GM23338 (cell line): ENCODE measurements around the gene CACNA1S. TPM values are rescaled to one million over a fixed set of nuclear protein-coding genes. Genes with fewer than 3 reads are reported as not detected.

ENCODE experiments used
- ATAC-seq: fragments of 200-7000 bp; cut with Tn5 transposase; 3 replicates; pipeline ENCODE4 v1.9.1; 2020
- DNase-seq: peaks from one replicate; pipeline ENCODE4 v3.0.0-alpha.2; 2015; ENCODE audit warnings: low spot score
- H2AFZ ChIP-seq: fragments of 200-600 bp; sonication (generic); 2 replicates; pipeline ENCODE4 v1.8.0; 2016; ENCODE audit warnings: antibody characterized with exemption, mild to moderate bottlenecking, moderate library complexity
- H3F3A ChIP-seq: fragments of 200-600 bp; sonication (generic); replicated peaks from 2 replicates; pipeline ENCODE4 v1.8.0; 2017; ENCODE audit warnings: antibody characterized with exemption, mixed run types, low read depth
- H3K27ac ChIP-seq: fragments of 200-600 bp; sonication (generic); 2 replicates; pipeline ENCODE4 v1.6.1; 2016; ENCODE audit warnings: low read depth
- H3K27me3 ChIP-seq: fragments of 200-600 bp; sonication (generic); 2 replicates; pipeline ENCODE4 v1.8.0; 2016; ENCODE audit warnings: mild to moderate bottlenecking, mixed run types, moderate library complexity; ENCODE audit not compliant: insufficient read depth
- H3K36me3 ChIP-seq: fragments of 200-600 bp; sonication (generic); 2 replicates; pipeline ENCODE4 v1.8.0; 2016; ENCODE audit warnings: mild to moderate bottlenecking; ENCODE audit not compliant: insufficient read depth
- H3K4me1 ChIP-seq: fragments of 200-600 bp; sonication (generic); 2 replicates; pipeline ENCODE4 v1.8.0; 2016; ENCODE audit warnings: mild to moderate bottlenecking, moderate library complexity; ENCODE audit not compliant: insufficient read depth
- H3K4me2 ChIP-seq: fragments of 200-600 bp; sonication (generic); 2 replicates; pipeline ENCODE4 v1.7.1; 2017; ENCODE audit warnings: mixed run types
- H3K4me3 ChIP-seq: fragments of 200-600 bp; sonication (generic); 2 replicates; pipeline ENCODE4 v1.6.1; 2016; ENCODE audit warnings: mixed run types
- H3K79me2 ChIP-seq: fragments of 200-600 bp; sonication (generic); replicated peaks from 2 replicates; pipeline ENCODE4 v1.8.0; 2017; ENCODE audit warnings: mild to moderate bottlenecking; ENCODE audit not compliant: insufficient read depth
- H3K9me2 ChIP-seq: fragments of 200-600 bp; sonication (generic); 2 replicates; pipeline ENCODE4 v1.8.0; 2017; ENCODE audit not compliant: insufficient read depth
- H4K20me1 ChIP-seq: fragments of 200-600 bp; sonication (generic); replicated peaks from 2 replicates; pipeline ENCODE4 v1.8.0; 2017; ENCODE audit warnings: mild to moderate bottlenecking; ENCODE audit not compliant: insufficient read depth
- H3K27ac Mint-ChIP-seq: 2 replicates; pipeline ENCODE4 v1.8.0; 2020; ENCODE audit warnings: inconsistent platforms, mild to moderate bottlenecking, moderate library complexity, mixed read lengths
- H3K27me3 Mint-ChIP-seq: 3 replicates; pipeline ENCODE4 v1.8.0; 2022; ENCODE audit warnings: low read depth, mild to moderate bottlenecking, moderate library complexity, mixed read lengths, inconsistent platforms; ENCODE audit not compliant: insufficient read depth, poor library complexity
- H3K36me3 Mint-ChIP-seq: 3 replicates; pipeline ENCODE4 v1.8.0; 2021; ENCODE audit warnings: low read depth, mild to moderate bottlenecking, inconsistent platforms, moderate library complexity, mixed read lengths
- H3K4me1 Mint-ChIP-seq: 3 replicates; pipeline ENCODE4 v1.8.0; 2020; ENCODE audit warnings: mild to moderate bottlenecking, inconsistent platforms, mixed read lengths
- H3K4me3 Mint-ChIP-seq: 3 replicates; pipeline ENCODE4 v1.8.0; 2021; ENCODE audit warnings: moderate library complexity, mild to moderate bottlenecking, inconsistent platforms, mixed read lengths
- H3K9me3 Mint-ChIP-seq: 3 replicates; pipeline ENCODE4 v1.8.0; 2020; ENCODE audit warnings: moderate library complexity, mild to moderate bottlenecking, inconsistent platforms, mixed read lengths
- CREB1 ChIP-seq: fragments of 250-450 bp; sonication (Bioruptor Pico); IDR thresholded peaks from 2 replicates; pipeline ENCODE4 v1.5.0; 2020; ENCODE audit warnings: low read depth, mild to moderate bottlenecking, moderate library complexity
- CTCF ChIP-seq, 2 experiments: fragments of 200-600 bp in 1 of 2; sonication (generic) in 1 of 2; conservative IDR thresholded peaks; 2 replicates each; pipeline versions ENCODE4 v1.5.1 to v1.6.1; 2016 to 2017; ENCODE audit warnings: antibody characterized with exemption in 2 of 2, low read depth in 2 of 2, mild to moderate bottlenecking in 2 of 2, moderate library complexity in 1 of 2
- NANOG ChIP-seq: IDR thresholded peaks from 2 replicates; pipeline ENCODE4 v1.6.1; 2016; ENCODE audit warnings: antibody characterized with exemption, borderline replicate concordance
- POLR2AphosphoS5 ChIP-seq: IDR thresholded peaks from 2 replicates; pipeline ENCODE4 v1.6.1; 2016; ENCODE audit warnings: antibody characterized with exemption, low read depth
- REST ChIP-seq: IDR thresholded peaks from one replicate; pipeline ENCODE4 v1.6.1; 2018; ENCODE audit warnings: antibody characterized with exemption; ENCODE audit not compliant: unreplicated experiment
- STAT1 ChIP-seq: IDR thresholded peaks from one replicate; pipeline ENCODE4 v1.6.1; 2016; ENCODE audit warnings: antibody characterized with exemption; ENCODE audit not compliant: unreplicated experiment
- ZNF331 ChIP-seq: fragments of 250-450 bp; sonication (Bioruptor Pico); IDR thresholded peaks from 2 replicates; pipeline ENCODE4 v1.5.0; 2020; ENCODE audit warnings: low read depth, mild to moderate bottlenecking, moderate library complexity
- polyA plus RNA-seq: library from polyadenylated mRNA; unstranded; fragments of >200 nt; fragmentation: Nextera tagmentation; extraction: Ambion mirVana; gene quantifications from 2 replicates; pipeline ENCODE4 v1.2.1, GENCODE V29; 2016
- total RNA-seq: library from RNA; depleted of rRNA; stranded (reverse); fragments of >200 nt; shearing (Covaris generic); gene quantifications from 2 replicates; pipeline ENCODE4 v1.2.3, GENCODE V29; 2014
- TF ChIP-seq, protein P1 (sequence below): fragments of 250-450 bp; sonication (Bioruptor Pico); IDR thresholded peaks from 2 replicates; pipeline ENCODE4 v1.5.0; 2020; ENCODE audit warnings: mild to moderate bottlenecking, moderate library complexity
- TF ChIP-seq, protein P2 (sequence below): IDR thresholded peaks from 2 replicates; pipeline ENCODE4 v1.6.1; 2016; ENCODE audit warnings: antibody characterized with exemption

The CACNA1S gene
- total and polyA plus RNA-seq, 2 experiments from 2014 or later: 0.03 TPM; not detected in 1

- no peak for TF ChIP-seq CTCF (conservative IDR thresholded peaks at IDR 0.05; ENCODE audit: low read depth in 2 of 2)
These were observed 16.2 kb upstream of the CACNA1S start (continued) for GRCh38 chr1:201128476-201128875.

GRCh38 chr1:201127755-201128455 is 15.7 kb upstream of the CACNA1S start:
- Mint-ChIP-seq H3K27me3 (peaks cover 22% of the 10 kb centered on the region), H3K4me1 (peaks cover 11% of the 10 kb centered on the region), H3K27ac (no peak overlapping the region), H3K36me3 (peaks cover 4% of the 10 kb centered on the region), H3K9me3 (no peaks in the 10 kb centered on the region; the same call in 2 of the 3 replicates), H3K4me3 (no peak overlapping the region)
- Histone ChIP-seq H3K27ac (no peak overlapping the region), H3K4me1 (peaks cover 8% of the 10 kb centered on the region; the same call in 1 of the 2 replicates), H3K9me2 (no peaks in the 10 kb centered on the region), H3K27me3 (no peaks in the 10 kb centered on the region), H3K4me2 (no peak overlapping the region), H3K36me3 (no peaks in the 10 kb centered on the region), H2AFZ (peak overlapping the region; percentile 8; the same call in 1 of the 2 replicates), H3F3A (no peaks in the 10 kb centered on the region), H3K4me3 (no peak overlapping the region), H4K20me1 (no peaks in the 10 kb centered on the region), H3K79me2 (no peaks in the 10 kb centered on the region)
- ATAC-seq: peak; percentile 16
- no peak for DNase-seq
- TF ChIP-seq ZNF331 (CRISPR knock-in tag) (no peak), REST (no peak), POLR2AphosphoS5 (no peak), CTCF (conservative IDR thresholded peaks at IDR 0.05; ENCODE audit: low read depth in 2 of 2) (no peak), STAT1 (no peak), NANOG (no peak), CREB1 (CRISPR knock-in tag) (no peak)
- TF ChIP-seq, protein P1, sequence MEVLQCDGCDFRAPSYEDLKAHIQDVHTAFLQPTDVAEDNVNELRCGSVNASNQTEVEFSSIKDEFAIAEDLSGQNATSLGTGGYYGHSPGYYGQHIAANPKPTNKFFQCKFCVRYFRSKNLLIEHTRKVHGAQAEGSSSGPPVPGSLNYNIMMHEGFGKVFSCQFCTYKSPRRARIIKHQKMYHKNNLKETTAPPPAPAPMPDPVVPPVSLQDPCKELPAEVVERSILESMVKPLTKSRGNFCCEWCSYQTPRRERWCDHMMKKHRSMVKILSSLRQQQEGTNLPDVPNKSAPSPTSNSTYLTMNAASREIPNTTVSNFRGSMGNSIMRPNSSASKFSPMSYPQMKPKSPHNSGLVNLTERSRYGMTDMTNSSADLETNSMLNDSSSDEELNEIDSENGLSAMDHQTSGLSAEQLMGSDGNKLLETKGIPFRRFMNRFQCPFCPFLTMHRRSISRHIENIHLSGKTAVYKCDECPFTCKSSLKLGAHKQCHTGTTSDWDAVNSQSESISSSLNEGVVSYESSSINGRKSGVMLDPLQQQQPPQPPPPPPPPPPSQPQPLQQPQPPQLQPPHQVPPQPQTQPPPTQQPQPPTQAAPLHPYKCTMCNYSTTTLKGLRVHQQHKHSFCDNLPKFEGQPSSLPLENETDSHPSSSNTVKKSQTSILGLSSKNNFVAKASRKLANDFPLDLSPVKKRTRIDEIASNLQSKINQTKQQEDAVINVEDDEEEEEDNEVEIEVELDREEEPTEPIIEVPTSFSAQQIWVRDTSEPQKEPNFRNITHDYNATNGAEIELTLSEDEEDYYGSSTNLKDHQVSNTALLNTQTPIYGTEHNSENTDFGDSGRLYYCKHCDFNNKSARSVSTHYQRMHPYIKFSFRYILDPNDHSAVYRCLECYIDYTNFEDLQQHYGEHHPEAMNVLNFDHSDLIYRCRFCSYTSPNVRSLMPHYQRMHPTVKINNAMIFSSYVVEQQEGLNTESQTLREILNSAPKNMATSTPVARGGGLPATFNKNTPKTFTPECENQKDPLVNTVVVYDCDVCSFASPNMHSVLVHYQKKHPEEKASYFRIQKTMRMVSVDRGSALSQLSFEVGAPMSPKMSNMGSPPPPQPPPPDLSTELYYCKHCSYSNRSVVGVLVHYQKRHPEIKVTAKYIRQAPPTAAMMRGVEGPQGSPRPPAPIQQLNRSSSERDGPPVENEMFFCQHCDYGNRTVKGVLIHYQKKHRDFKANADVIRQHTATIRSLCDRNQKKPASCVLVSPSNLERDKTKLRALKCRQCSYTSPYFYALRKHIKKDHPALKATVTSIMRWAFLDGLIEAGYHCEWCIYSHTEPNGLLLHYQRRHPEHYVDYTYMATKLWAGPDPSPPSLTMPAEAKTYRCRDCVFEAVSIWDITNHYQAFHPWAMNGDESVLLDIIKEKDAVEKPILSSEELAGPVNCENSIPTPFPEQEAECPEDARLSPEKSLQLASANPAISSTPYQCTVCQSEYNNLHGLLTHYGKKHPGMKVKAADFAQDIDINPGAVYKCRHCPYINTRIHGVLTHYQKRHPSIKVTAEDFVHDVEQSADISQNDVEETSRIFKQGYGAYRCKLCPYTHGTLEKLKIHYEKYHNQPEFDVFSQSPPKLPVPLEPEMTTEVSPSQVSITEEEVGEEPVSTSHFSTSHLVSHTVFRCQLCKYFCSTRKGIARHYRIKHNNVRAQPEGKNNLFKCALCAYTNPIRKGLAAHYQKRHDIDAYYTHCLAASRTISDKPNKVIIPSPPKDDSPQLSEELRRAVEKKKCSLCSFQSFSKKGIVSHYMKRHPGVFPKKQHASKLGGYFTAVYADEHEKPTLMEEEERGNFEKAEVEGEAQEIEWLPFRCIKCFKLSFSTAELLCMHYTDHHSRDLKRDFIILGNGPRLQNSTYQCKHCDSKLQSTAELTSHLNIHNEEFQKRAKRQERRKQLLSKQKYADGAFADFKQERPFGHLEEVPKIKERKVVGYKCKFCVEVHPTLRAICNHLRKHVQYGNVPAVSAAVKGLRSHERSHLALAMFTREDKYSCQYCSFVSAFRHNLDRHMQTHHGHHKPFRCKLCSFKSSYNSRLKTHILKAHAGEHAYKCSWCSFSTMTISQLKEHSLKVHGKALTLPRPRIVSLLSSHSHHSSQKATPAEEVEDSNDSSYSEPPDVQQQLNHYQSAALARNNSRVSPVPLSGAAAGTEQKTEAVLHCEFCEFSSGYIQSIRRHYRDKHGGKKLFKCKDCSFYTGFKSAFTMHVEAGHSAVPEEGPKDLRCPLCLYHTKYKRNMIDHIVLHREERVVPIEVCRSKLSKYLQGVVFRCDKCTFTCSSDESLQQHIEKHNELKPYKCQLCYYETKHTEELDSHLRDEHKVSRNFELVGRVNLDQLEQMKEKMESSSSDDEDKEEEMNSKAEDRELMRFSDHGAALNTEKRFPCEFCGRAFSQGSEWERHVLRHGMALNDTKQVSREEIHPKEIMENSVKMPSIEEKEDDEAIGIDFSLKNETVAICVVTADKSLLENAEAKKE (CRISPR knock-in tag): no peak
- TF ChIP-seq, protein P2, sequence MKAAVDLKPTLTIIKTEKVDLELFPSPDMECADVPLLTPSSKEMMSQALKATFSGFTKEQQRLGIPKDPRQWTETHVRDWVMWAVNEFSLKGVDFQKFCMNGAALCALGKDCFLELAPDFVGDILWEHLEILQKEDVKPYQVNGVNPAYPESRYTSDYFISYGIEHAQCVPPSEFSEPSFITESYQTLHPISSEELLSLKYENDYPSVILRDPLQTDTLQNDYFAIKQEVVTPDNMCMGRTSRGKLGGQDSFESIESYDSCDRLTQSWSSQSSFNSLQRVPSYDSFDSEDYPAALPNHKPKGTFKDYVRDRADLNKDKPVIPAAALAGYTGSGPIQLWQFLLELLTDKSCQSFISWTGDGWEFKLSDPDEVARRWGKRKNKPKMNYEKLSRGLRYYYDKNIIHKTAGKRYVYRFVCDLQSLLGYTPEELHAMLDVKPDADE: no peak
